Progenitor cell of endocrine pancreas (in vitro differentiated cells): ENCODE measurements around the gene CELF4. TPM values are rescaled to one million over a fixed set of nuclear protein-coding genes. Genes with fewer than 3 reads are reported as not detected.

Experiments used
- DNase-seq: peaks from one replicate; pipeline ENCODE4 v3.0.0; 2021; ENCODE audit warnings: low spot score; ENCODE audit not compliant: unreplicated experiment
- H3K27ac Mint-ChIP-seq: 2 replicates; pipeline ENCODE4 v1.8.0; 2021; ENCODE audit warnings: mild to moderate bottlenecking, moderate library complexity, mixed read lengths
- H3K27me3 Mint-ChIP-seq: 2 replicates; pipeline ENCODE4 v1.8.0; 2021; ENCODE audit warnings: mixed read lengths
- H3K36me3 Mint-ChIP-seq: 2 replicates; pipeline ENCODE4 v1.8.0; 2022; ENCODE audit warnings: mixed read lengths; ENCODE audit not compliant: insufficient read depth
- H3K4me1 Mint-ChIP-seq: 2 replicates; pipeline ENCODE4 v1.8.0; 2021; ENCODE audit warnings: low read depth, mixed read lengths
- H3K4me3 Mint-ChIP-seq: 2 replicates; pipeline ENCODE4 v1.8.0; 2021; ENCODE audit warnings: low read depth, mild to moderate bottlenecking, moderate library complexity, mixed read lengths
- H3K9me3 Mint-ChIP-seq: 2 replicates; pipeline ENCODE4 v1.8.0; 2021; ENCODE audit warnings: low read depth, mixed read lengths
- CTCF ChIP-seq: fragments of 200-600 bp; sonication (generic); IDR thresholded peaks from one replicate; pipeline ENCODE4 v1.5.0; 2021; ENCODE audit warnings: antibody characterized with exemption, mild to moderate bottlenecking; ENCODE audit not compliant: unreplicated experiment
- total RNA-seq: library from RNA; stranded (reverse); gene quantifications from 2 replicates; pipeline ENCODE4 v1.2.1, GENCODE V29; 2021

CELF4 gene
- total RNA-seq, 1 donor from 2014 or later, result 4.6 TPM

DNA sequence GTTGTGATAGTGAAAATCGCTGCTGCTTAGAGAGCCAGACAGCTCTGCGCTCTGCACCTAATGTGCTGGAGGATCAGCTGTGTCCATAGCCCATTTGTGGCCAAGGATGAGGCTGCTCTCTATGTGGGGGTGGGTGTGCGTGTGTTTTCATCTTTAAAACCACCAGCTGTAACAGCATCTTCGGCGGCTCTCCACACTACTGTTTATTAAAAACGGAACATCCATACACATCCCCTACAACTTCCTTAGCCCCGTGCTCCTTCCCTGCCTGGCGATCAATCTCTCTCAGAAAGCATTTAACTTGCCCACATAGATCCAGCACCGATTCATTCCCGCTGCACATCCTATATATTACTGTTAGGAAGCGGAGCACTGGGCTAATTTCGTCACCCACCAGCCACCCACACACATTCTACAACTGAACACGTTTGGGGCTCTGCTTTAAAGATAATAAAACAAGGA lies 1.6 kb downstream of the CELF4 start:
- DNase-seq, result no peak
- H3K4me3 Mint-ChIP-seq, result no peak overlapping the region
- H3K36me3 Mint-ChIP-seq, result no peaks in the 10 kb centered on the region
- peaks cover 7% of the 10 kb centered on the region for H3K4me1 Mint-ChIP-seq
- no peak for TF ChIP-seq CTCF
- H3K27me3 Mint-ChIP-seq, result peaks cover 86% of the 10 kb centered on the region
- no peaks in the 10 kb centered on the region for H3K9me3 Mint-ChIP-seq
- H3K27ac Mint-ChIP-seq, result no peak overlapping the region

GRCh38 chr18:37561986-37562385 lies 3.6 kb downstream of the CELF4 start:
- TF ChIP-seq CTCF, result no peak
- no peak for DNase-seq
- Mint-ChIP-seq H3K27me3 (peaks cover 84% of the 10 kb centered on the region), H3K36me3 (no peaks in the 10 kb centered on the region), H3K9me3 (no peaks in the 10 kb centered on the region), H3K4me1 (peaks cover 7% of the 10 kb centered on the region), H3K4me3 (no peak overlapping the region), H3K27ac (no peak overlapping the region)

GRCh38 chr18:37560003-37560402 lies 5.6 kb downstream of the CELF4 start:
- Mint-ChIP-seq H3K27ac (no peak overlapping the region), H3K27me3 (peaks cover 91% of the 10 kb centered on the region), H3K4me3 (no peak overlapping the region)

GRCh38 chr18:37559194-37559593 lies 6.4 kb downstream of the CELF4 start:
- H3K4me1 Mint-ChIP-seq, result no peaks in the 10 kb centered on the region
- no peaks in the 10 kb centered on the region for H3K9me3 Mint-ChIP-seq
- no peak for TF ChIP-seq CTCF
- no peak for DNase-seq
- H3K4me3 Mint-ChIP-seq, result no peak overlapping the region
- no peak overlapping the region for H3K27ac Mint-ChIP-seq
- H3K27me3 Mint-ChIP-seq, result peaks cover 91% of the 10 kb centered on the region
- H3K36me3 Mint-ChIP-seq, result no peaks in the 10 kb centered on the region

More at GRCh38 chr18:37560003-37560402, 5.6 kb downstream of the CELF4 start:
- no peak for TF ChIP-seq CTCF
- Mint-ChIP-seq H3K4me1 (peaks cover 2% of the 10 kb centered on the region), H3K9me3 (no peaks in the 10 kb centered on the region), H3K36me3 (no peaks in the 10 kb centered on the region)
- no peak for DNase-seq

GRCh38 chr18:37554399-37554787 lies 11.2 kb downstream of the CELF4 start:
- DNase-seq, result no peak
- no peaks in the 10 kb centered on the region for H3K9me3 Mint-ChIP-seq
- no peaks in the 10 kb centered on the region for H3K4me1 Mint-ChIP-seq
- H3K36me3 Mint-ChIP-seq, result no peaks in the 10 kb centered on the region
- H3K27me3 Mint-ChIP-seq, result peaks cover 62% of the 10 kb centered on the region
- TF ChIP-seq CTCF, result no peak
- H3K4me3 Mint-ChIP-seq, result no peak overlapping the region
- no peak overlapping the region for H3K27ac Mint-ChIP-seq
